NCI-H345 treated with DMSO at 0.1 percent for 48 hours (cell line): ENCODE measurements around the gene WSCD1.

ENCODE experiments used
- DNase-seq: peaks from one replicate; lab custom pipeline; 2025; ENCODE audit not compliant: unreplicated experiment; lab: John Stamatoyannopoulos, UW

Gene WSCD1

GRCh38 chr17:6069539-6070429, at the start of gene WSCD1:
Gene WSCD1, plus strand, starts transcription at chr17:6070379. Its CDS starts 10,280 bp downstream, at chr17:6080659.
- no peak for DNase-seq

GRCh38 chr17:6021011-6021400, 49.2 kb upstream of the WSCD1 start:
- no peak for DNase-seq

- no peak for DNase-seq
These were observed 48.6 kb upstream of the WSCD1 start for GRCh38 chr17:6021627-6022026.

- DNase-seq = no peak
These were observed 46.9 kb upstream of the WSCD1 start for GRCh38 chr17:6023036-6023831.

GRCh38 chr17:6024576-6024975, 45.6 kb upstream of the WSCD1 start:
- DNase-seq = no peak

- DNase-seq = no peak
These were observed 42.7 kb upstream of the WSCD1 start for GRCh38 chr17:6027342-6028024.

- no peak for DNase-seq
These were observed 41.9 kb upstream of the WSCD1 start for GRCh38 chr17:6028294-6028693.

- peak; percentile 1 for DNase-seq
These were observed 34.3 kb upstream of the WSCD1 start for GRCh38 chr17:6035801-6036394.

GRCh38 chr17:6040504-6040903, 29.7 kb upstream of the WSCD1 start:
- DNase-seq = no peak

GRCh38 chr17:6041246-6041645, 28.9 kb upstream of the WSCD1 start:
- DNase-seq = no peak

- DNase-seq = no peak
These were observed 26.8 kb upstream of the WSCD1 start for GRCh38 chr17:6043405-6043804.

GRCh38 chr17:6044261-6044660, 25.9 kb upstream of the WSCD1 start:
- DNase-seq = no peak

- DNase-seq = no peak
These were observed 24.4 kb upstream of the WSCD1 start for GRCh38 chr17:6045621-6046357.

GRCh38 chr17:6046431-6046830, 23.7 kb upstream of the WSCD1 start:
- DNase-seq = no peak

- no peak for DNase-seq
These were observed 23.2 kb upstream of the WSCD1 start for GRCh38 chr17:6046931-6047330.

- no peak for DNase-seq
These were observed 22.2 kb upstream of the WSCD1 start for GRCh38 chr17:6047966-6048365.

GRCh38 chr17:6048486-6048885, 21.7 kb upstream of the WSCD1 start:
- DNase-seq = no peak

- DNase-seq = no peak
These were observed 17.3 kb upstream of the WSCD1 start for GRCh38 chr17:6052926-6053325.

GRCh38 chr17:6054372-6054771, 15.8 kb upstream of the WSCD1 start:
- DNase-seq = no peak

- DNase-seq = no peak
These were observed 14.1 kb upstream of the WSCD1 start for GRCh38 chr17:6056104-6056503.
